NB4 (cell line): ENCODE measurements around the gene CIROP.

Experiments
- DNase-seq: peaks from one replicate; pipeline ENCODE4 v3.0.0; 2010; ENCODE audit warnings: low read depth
- H3K4me3 ChIP-seq: one replicate; pipeline ENCODE4 v1.5.1; 2011; ENCODE audit warnings: mild to moderate bottlenecking, low read depth, low read length, moderate library complexity
- CTCF ChIP-seq: IDR thresholded peaks from one replicate; pipeline ENCODE4 v1.5.1; 2012; ENCODE audit warnings: low read depth, low read length
- MYC ChIP-seq: IDR thresholded peaks from 2 replicates; pipeline ENCODE4 v1.6.1; 2011; ENCODE audit warnings: low read depth, low read length
- POLR2A ChIP-seq: IDR thresholded peaks from 2 replicates; pipeline ENCODE4 v1.6.1; 2011; ENCODE audit warnings: mild to moderate bottlenecking; ENCODE audit not compliant: insufficient read length; ENCODE audit errors: extremely low read depth
- TF ChIP-seq, protein P1 (sequence below): IDR thresholded peaks from 2 replicates; pipeline ENCODE4 v1.6.1; 2011; ENCODE audit warnings: low read depth, low read length

CIROP gene

GRCh38 chr14:23055621-23056144, 49.1 kb downstream of the CIROP start:
- TF ChIP-seq, protein P1, sequence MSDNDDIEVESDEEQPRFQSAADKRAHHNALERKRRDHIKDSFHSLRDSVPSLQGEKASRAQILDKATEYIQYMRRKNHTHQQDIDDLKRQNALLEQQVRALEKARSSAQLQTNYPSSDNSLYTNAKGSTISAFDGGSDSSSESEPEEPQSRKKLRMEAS: no peak
- TF ChIP-seq POLR2A: no peak
- no peak for TF ChIP-seq CTCF
- no peak for TF ChIP-seq MYC
- no peak overlapping the region for H3K4me3 ChIP-seq
- DNase-seq: no peak

DNA sequence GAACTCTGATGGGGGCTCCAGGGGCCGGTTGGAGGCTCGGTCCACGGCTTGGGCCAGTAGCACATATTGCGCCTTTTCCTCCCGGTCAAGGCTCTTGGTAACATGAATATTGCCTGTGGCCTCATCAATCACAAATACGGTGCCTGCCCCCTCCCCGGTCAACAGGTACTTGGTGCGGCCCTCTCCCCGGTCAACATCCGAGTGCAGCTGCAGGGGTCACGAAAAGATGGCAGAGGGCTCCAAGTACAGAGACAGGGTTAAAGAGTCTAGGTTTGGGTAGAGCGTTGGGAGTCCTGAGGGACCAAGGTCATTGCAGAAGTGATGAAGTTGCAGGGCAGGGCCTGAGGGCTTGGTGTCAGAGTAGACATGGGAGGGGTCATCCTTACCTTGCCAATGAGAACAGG, 49.6 kb downstream of the CIROP start:
- no peak overlapping the region for H3K4me3 ChIP-seq
- DNase-seq: no peak
- TF ChIP-seq CTCF (no peak), POLR2A (no peak), MYC (no peak)
- TF ChIP-seq, protein P1: no peak

DNA sequence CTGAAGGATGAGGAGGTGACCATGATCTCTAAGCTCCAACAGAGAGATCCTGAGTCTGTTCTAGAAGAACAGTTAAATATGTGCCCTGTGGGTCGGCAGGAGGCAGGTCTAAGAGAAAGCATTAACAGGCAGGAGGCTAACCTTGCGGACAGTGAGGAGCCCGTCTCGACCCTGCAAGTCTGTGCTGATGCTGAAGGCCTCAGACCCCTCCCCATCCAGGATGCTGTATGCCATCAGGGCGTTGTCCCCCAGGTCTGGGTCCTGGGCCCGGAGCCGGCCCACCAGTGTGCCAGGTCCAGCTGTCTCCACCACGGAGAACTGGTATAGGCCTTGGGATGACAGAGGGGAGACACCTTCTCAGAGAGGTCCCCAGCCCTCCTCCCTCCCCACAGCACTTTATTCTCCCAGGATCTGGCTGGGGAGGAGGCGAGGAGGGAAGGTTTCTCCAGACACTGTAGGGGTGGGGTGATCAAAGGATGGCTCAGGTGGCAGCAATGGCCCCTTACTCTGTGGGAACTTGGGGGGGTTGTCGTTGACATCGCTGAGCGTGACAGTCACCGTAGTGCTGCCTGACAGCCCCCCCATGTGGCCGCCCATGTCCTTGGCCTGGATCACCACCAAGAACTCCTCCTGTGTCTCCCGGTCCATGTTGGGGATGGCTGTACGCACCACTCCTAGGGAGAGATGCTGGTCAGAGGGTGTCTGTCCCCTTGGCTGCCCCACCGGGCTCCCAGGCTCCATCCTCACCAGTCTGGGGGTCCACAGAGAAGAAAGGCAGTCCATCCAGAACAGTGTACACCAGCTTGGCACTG, 50.6 kb downstream of the CIROP start:
- peak; percentile 41 for DNase-seq
- H3K4me3 ChIP-seq: no peak overlapping the region
- TF ChIP-seq MYC (no peak), POLR2A (no peak), CTCF (no peak)
- TF ChIP-seq, protein P1: no peak

GRCh38 chr14:23053426-23053825, 51.4 kb downstream of the CIROP start:
- TF ChIP-seq MYC: no peak
- TF ChIP-seq CTCF: no peak
- no peak for TF ChIP-seq POLR2A
- TF ChIP-seq, protein P1: no peak
- no peak overlapping the region for H3K4me3 ChIP-seq
- DNase-seq: no peak

- no peak for DNase-seq
- TF ChIP-seq MYC (no peak), POLR2A (no peak), CTCF (no peak)
- TF ChIP-seq, protein P1: no peak
- H3K4me3 ChIP-seq: no peak overlapping the region
Measured at GRCh38 chr14:23052671-23053070, 52.1 kb downstream of the CIROP start.
